Measurements from ENCODE around the gene TECPR2.
A peak's percentile ranks its signal among the peaks of the same experiment; 100 is the strongest.

The TECPR2 gene

DNA sequence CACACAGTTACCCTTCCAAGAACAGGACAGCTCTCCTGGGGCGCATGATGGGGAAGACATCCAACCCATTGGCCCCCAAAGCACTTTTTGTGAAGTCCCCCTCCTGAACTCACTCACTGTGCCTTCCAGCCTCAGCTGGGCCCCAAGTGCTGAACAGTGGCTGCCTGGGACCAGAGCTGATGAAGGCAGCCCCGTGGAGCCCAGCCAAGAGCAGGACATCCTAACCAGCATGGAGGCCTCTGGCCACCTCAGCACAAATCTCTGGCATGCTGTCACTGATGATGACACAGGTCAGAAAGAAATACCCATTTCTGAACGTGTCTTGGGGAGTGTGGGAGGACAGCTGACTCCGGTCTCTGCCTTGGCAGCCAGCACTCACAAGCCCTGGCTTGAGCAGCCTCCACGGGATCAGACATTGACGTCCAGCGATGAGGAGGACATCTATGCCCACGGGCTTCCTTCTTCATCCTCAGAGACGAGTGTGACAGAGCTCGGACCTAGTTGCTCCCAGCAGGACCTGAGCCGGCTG is 72.0 kb downstream of the TECPR2 start:
- no peak for DNase-seq

DNA sequence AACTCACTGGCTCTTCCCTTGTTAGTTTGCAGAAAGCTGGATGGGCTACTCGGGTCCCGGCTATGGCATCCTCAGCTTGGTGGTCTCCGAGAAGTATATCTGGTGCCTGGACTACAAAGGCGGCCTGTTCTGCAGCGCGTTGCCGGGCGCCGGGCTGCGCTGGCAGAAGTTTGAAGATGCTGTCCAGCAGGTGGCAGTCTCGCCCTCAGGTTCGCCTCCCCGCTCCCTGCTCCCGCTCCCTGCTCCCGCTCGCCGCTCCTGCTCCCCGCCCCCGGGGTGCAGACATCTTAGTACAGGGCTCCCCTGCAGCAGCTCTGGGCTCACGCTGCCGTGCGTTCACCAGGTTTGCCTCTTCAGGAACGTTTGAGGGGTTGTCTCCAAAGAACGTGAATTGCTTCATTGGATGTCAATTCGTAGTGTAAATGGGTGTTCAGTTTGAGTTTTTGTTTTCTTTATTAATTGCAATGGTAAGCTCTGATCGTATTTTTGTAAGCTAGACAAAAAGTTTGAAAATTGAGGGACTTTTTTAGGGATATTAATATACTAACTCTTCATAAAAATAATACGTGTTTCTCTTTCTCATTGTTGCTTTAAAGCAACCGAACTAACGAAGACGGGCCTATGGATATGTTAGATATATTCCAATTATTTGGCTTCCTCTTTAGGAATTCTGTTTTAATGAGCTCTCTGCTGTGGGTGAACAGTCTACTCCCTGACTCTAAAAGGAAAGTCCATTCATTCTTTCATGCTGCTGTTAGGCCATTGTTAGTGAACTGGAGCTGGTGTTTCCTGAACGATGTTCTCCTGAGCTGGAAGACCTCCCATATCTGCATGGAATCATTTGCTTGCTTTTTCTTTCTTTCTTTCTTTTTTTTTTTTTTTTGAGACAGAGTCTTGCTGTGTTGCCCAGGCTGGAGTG is 75.5 kb downstream of the TECPR2 start:
- peak; percentile 90 for DNase-seq

DNA sequence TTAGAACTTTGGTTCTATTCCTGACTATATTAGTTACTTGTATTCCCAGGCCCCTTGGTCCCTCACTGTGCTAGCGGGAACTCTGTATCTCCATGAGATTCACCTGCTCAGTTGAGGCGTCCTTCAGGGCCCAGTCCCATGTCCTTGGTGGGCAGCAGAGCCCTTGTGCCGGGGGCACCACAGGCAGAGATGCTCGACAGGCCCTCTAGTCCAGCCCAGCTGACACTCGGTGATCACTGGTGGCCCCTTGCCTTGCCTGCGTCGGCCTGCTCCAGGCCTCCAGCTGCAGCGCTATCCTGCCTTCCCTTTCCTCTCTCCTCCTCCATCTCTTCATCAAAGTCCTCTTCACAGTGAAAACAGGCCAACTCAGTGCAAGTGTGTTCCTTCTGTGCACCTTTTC is 76.8 kb downstream of the TECPR2 start:
- DNase-seq = no peak

DNA sequence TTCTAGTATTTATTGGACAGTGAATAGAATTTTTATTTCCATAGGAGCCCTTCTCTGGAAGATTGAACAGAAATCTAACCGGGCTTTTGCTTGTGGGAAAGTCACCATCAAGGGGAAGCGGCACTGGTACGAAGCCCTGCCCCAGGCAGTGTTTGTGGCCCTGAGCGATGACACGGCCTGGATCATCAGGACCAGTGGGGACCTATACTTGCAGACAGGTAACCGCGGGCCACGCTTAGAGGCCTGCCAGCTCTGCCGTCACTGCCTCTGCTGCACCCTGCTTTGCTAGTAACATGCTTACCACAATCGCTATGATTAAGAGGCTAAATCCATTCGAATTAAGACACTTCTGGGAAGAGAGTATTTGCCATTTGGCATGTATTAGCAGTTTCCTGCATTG is 77.7 kb downstream of the TECPR2 start:
- DNase-seq = no peak

DNA sequence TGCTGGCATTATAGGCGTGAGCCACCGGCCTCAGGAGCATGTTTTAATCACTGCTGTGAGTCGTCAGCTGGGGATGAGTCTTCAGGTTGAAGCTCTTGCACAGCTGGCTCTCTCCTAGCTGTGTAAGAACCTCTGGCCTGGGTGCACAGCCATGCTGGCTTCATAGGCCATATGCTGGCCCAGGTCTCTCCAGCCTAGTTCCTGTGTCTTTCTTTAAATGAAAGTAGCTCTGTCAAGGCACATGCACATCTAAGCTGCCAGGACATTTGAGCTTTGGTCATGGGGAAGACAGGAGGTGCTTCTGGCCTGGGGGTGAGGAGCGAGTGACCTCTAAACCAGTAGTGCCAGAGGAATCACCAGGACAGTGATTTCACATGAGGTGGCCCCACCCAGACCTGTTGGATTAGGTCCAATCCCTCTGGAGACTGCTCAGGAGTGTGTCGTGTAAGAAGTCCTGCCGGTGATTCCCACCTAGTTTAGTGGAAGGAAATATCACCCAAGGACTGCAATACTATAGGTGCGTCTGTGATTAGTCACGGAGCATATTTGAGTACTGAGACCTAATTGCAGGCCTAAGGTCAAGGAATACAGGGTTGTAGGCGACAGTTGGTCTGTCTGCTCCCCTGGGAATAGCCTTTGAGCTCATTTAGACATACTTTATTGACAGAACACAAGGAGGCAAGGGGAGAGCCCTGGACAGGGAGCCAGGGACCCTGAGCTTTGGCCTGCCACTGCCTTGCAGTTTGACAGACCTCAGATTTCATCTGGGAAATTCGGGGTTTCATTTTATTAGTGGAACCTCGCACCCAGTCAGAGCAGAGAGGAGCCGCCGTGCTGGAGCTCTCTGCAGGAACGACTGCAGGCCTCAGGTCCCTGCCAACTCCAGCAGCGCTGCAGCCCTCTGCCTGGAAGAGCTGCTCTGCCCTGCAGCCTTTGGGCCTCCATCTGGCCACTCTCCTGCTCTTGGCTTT is 79.8 kb downstream of the TECPR2 start:
- DNase-seq = no peak

DNA sequence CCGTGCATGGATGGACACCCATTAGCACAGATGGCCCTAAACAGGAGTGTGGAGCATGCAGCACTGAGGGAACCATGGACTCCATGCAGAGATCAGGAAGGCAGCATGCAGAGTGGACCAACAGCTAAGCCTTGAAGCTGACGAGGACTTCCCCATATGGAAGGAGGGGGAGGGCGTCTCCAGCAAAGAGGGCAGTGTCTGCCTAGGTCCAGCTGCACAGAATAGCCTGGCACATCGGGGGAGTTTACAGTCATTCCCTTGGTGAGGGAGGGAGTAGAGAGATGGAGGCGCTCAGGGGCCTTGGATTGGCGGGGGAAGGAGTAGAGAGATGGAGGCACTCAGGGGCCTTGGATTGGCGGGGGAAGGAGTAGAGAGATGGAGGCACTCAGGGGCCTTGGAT is 82.3 kb downstream of the TECPR2 start:
- no peak for DNase-seq

DNA sequence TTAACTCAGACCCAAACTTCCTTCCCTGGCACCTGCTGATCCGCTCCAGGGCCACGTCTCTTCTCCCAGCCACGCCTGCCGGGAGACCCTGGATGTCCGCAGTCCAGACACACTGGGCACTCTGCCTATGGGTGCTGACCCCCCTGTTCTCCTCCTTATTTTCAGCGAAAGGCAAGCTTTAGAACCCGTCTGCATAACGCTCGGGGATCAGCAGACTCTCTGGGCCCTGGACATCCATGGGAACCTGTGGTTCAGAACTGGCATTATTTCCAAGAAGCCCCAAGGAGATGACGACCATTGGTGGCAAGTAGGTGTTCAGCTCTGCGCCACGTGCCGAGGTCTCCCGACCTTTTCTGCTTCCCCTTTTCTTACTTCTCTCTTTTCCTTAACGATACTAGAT is 82.9 kb downstream of the TECPR2 start:
- DNase-seq = no peak

DNA sequence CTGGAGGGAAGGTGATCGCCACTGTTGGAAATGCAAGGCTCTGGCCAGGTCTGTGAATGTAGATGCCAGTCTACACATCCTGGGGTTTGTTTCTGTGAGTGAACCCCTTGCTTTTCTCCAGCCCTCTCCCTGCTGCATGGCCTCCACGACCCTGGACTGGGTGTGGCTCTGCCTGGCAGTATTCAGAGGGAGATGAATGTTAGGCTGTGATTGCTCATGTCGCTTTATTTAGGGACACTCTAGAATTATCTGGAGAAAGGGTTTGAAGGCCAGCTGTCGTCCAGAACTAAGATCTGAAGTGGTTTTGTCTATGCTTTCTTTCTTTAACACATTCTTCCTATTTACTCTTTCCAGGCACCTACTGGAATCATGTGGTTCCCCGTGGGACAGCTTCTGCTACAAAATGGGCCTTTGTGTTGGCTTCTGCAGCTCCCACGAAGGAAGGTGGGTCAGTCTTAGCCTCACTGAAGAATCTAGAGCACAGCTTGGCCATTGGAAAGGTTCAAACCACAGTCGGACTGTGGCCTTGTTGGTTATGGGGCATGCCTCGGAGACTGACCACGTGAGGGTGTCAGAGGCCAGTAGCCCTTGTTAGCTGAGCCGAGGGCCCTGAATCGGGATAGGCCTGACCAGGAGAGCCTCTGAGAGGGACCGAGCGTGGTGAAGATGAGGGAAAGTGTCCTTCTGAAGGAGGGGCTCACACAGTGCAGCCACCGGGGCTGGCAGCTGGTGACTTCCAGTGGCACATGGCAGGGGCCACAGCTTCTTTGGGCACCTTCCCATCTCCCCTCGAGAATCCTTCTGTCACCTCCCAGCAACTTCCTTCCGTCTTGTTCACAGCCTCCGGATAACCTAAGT is 87.7 kb downstream of the TECPR2 start:
- no peak for DNase-seq

DNA sequence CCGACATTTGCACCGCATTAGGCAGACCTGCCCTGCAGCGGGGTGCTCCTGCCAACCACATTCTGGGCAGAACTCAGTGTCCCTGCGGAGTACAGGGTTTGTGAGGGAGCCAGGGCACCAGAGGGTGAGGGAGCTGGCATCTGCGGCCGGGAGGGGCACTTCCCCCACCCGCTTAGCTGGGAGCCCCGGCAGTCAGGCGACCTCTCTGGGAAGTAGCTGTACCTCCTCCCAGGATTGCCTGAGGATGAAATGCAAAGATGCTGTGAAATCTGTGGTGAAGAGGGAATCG is 88.3 kb downstream of the TECPR2 start:
- no peak for DNase-seq

DNA sequence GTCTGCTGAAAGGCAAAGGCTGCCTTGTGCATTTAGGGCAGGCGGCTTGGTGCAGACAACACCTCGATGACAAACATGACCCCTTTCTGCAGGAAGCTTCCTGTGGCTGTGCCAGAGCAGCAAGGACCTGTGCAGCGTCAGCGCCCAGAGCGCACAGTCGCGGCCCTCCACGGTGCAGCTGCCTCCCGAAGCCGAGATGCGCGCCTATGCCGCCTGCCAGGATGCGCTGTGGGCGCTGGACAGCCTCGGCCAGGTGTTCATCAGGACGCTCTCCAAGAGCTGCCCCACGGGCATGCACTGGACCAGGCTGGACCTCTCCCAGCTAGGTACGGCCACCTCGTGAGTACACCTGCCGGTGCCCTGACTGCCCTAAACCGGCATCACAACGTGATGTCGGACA is 89.6 kb downstream of the TECPR2 start:
- DNase-seq = no peak

DNA sequence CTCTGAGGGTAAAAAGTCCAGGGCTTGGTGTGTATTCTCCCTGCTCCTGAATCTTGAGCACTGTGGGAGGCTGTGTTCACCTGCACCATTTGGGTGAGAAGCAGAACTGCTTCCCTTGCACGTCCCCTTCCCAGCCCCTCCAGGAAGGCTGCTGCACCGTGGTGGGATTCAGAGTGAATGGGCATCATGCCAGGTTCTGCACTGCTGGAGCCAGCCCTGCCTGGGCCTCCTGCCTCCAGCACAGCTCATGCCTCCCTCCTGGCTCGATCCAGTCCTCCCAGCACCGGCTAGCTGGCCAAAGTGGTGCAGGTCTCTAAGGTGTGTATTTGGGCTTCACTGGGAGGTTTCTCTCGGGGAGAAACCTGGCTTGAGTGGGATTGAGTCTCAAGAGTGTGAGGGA is 92.0 kb downstream of the TECPR2 start:
- DNase-seq = no peak

DNA sequence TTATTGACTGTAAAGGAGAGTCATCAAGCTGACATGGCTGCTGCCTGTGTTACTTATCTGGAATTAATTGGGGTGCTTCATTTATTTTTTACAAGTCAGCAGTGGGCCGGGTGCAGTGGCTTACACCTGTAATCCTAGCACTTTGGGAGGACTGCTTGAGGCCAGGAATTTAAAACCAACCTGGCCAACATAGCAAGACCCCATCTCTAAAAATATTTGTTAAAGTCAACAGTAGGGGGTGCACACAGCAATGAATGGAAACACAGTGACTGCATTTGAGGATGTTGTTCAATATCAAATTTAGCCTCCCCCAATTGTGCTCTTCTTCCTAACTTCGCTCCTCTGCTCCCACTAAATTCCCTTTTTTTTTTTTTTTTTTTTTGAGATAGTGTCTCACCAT is 94.8 kb downstream of the TECPR2 start:
- DNase-seq = no peak

DNA sequence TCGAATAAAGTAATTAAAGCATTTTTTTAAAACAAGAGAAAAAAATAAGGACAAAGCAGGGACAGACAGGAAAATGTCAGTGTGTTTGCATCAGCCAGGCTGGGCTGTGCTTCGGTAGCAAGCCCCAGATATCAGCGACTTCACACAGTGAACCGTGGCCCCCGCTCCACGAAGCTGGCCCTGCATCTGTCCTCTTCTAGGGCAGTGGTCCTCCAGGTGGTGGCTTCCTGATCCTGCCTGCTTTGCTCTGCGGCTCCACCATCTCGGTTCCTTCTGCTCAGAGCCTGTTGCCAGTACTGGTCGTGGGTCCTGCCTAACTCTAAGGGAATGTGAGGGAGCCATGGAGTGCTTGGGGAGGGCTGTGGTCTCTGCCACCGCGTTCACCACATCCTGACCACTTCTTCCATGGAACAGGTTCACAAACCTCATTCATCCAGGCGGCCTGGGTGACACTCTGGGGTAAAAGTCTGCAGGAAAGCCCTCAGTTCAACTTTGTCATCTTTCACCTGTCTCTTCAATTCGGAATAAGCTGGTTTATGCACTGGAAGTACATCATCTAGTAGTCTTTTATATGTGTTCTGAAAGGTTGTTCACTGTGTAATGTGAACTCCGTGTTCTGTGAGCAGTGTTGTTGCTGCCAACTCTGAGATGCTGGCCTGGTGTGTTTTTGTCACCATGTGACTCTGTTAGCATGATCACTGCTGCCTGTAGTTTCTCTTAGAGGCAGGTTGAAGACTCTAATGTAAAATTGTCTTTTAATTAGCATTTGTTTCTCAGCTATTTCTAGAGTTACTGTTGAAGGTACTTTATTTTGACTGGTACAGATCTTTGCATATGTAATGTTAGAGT is 99.0 kb downstream of the TECPR2 start:
- DNase-seq = no peak

DNA sequence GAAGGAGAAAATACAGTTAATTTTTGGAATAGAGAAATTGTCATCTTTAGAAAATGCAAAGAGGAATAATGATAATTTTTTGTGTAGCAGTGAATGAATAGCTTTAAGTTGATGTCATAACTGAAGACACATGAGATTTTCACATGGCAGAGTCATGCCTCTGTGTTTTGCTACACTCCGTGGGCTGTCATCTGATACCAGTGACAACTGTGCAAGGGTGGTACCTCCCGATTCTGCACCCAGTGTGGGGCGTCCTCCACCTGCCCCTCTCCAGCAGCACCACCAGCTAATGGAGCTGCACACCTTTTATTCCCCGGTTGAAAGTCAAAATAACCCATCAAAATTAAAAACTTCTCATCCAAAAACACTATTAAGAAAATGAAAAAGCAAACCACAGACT is 99.7 kb downstream of the TECPR2 start:
- no peak for DNase-seq

DNA sequence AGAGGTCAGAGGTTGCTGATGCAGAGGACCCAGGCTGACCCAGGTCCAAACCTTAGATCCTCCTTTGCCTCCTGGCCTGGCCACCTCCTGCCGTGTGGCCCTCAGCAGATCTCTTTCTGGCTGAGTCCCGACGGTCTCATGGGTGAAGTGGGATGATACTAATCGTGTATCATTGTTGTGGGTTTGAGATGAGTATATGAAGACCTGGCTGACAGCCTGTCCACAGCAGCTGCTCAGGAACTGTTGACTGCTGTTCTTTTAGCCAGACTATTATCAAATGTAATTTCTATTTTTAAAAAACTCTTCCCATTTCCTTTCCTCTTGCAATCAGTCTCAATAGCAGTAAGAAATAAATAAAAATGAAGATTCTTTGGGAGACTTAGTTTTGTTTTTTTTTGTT is 101.3 kb downstream of the TECPR2 start:
- DNase-seq = no peak

DNA sequence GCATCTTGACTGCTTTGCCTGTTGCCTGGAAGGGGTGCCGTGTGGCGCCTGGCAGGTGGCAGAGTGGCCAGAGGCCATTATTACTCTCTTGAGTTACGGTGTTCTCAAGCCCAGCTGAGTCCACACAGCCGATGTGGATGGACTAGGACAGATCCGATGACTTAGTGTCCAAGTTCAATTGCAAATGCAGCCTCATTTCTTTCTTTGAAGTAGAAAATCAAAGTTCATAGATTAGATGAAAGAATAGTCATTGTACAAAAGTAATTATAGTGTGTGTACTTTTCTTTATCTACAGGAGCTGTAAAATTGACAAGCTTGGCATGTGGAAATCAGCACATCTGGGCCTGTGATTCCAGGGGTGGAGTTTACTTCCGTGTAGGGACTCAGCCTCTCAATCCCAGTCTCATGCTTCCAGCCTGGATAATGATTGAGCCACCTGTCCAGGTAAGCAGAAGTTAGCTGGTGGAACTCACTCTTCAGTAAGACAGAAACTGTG is 102.2 kb downstream of the TECPR2 start:
- no peak for DNase-seq

DNA sequence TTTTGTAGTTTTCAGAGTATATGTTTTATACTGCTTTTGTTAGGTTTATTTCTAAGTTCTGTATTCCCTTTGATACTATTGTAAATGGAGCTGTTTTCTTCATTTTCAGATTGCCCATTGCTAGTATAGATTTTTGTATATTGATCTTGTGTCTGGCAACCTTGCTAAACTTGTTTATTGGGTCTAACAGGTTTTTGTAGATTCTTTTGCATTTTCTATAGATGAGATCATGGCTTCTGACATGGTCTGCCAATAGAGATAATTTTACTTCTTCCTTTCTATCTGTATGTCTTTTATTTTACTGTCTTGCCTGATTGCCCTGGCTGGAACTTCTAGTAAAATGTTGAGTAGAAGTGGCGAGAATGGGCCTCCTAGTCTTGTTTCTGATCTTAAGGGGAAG is 106.5 kb downstream of the TECPR2 start:
- no peak for DNase-seq

DNA sequence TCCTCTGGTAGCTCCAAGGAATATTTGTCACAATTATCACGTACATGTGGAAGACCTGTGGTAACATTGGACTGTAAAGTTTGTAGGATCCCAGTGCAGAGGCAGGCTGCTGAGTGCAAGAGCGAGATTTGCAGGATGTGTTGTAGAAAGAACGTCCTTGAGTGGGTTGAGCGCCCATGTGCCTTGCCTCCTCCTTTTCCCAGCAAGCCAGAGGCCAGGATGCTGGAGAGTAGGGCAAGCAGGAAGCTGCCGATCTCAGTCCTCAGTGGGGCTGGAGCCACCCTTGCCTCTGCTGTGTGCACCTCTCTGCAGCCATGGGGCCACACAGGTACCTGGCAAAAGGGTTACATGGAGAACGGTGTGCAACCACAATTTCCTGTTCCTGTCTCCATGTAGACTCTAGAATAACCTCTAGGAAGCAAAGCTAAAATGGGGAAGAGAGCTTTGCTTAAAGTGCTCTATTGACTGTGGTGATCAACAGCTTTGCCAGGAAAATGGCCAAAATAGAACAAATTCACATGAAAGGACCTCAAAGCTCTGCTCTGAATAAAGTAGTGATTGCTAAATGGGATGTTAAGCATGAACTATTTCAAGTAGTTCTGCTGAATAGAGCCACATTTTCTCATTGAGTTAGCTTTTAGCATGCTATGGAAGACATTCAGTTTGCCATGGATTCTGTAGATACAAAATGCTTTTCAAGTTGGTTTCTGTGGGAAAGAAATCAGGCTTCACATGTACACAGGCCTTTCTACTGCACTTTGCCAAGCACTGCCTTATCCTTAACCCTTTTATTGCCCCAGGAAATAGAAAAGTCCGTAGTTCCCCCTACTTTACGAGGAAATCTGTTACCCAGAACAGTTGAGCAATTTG is 109.4 kb downstream of the TECPR2 start:
- no peak for DNase-seq

DNA sequence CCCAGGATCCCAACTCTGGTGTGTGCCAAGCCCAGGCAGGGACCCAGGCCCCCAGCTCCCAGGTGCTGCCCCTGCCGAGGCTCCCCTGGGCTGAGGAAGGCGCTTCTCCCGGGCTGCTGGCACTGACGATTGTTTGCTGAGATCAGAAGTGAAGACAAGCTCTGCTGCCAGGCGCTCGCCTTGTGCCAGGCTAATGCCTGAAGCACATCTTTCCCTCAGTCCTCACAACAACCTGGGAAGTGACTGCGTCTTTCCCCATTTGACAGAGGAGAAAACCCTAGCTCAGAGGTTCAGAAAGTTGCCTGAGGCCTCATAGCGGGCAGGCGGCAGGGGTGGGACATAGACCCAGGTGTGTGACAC is 110.0 kb downstream of the TECPR2 start:
- no peak for DNase-seq

DNA sequence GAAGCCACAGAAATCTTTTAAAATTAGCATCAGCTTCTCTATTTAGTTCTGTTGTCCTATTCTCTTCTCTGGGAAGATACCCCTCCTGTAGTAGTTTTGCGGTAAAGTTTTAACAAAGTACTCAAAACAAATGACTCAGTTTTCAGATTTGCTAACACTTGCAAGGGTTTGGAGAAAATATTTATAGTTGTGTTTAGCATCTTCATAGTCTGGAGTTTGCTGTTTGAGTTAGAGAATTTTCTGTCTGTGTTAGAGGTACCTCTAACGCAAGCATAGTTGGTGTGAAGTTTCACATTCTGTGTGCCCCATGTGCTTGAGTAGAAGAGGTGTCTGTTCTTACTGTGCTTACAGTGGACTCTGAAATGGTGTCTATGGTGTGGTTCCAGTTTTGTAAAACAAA is 110.8 kb downstream of the TECPR2 start:
- DNase-seq = no peak

DNA sequence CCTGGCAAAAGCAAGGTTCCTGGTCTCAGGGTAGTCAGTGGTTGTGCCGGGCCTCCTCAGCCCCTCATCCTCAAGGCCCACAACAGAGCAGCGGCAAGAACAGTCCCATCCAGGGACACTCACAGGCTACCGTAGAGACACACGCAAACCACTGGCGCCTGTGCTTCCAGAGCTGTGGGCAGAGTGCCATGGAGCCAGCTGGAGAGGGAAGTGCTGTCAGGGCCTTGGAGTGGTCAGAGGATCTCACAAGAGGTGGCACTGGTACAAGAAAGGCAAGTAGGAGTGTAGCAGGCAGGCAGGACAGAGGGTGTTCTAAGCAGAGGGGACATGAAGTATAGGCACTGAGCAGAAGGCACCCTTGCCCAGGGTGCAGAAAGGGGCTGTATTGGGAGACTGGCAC is 112.2 kb downstream of the TECPR2 start:
- DNase-seq = no peak

Data from hematopoietic multipotent progenitor cell treated with erythropoietin and hydrocortisone succinate and interleukin-3 and kit ligand, for 6 days (in vitro differentiated cells).